Astrocyte (in vitro differentiated cells and primary cell): ENCODE data around the gene TRAPPC12. TPM values are rescaled to one million over a fixed set of nuclear protein-coding genes. Genes with fewer than 3 reads are reported as not detected.

Source experiments
- DNase-seq: peaks from one replicate; pipeline ENCODE4 v3.0.0-alpha.2; 2010; ENCODE audit warnings: low read depth
- FAIRE-seq: peaks from 2 replicates; lab custom pipeline; 2011; peaks lifted over from hg19 to GRCh38; lab: Jason Lieb, UNC
- H2AFZ ChIP-seq: 2 replicates; pipeline ENCODE4 v1.6.0; 2012; ENCODE audit warnings: low read depth, low read length, inconsistent platforms
- H3K27ac ChIP-seq: 2 replicates; pipeline ENCODE4 v1.5.1; 2011; ENCODE audit warnings: low read depth, low read length, inconsistent platforms
- H3K27me3 ChIP-seq: 2 replicates; pipeline ENCODE4 v1.6.0; 2011; ENCODE audit warnings: low read length, inconsistent platforms; ENCODE audit not compliant: insufficient read depth
- H3K36me3 ChIP-seq: 2 replicates; pipeline ENCODE4 v1.5.1; 2011; ENCODE audit warnings: low read length, inconsistent platforms; ENCODE audit not compliant: insufficient read depth
- H3K4me1 ChIP-seq: 2 replicates; pipeline ENCODE4 v1.5.1; 2011; ENCODE audit warnings: low read length, inconsistent platforms; ENCODE audit not compliant: insufficient read depth
- H3K4me2 ChIP-seq: 2 replicates; pipeline ENCODE4 v1.6.0; 2012; ENCODE audit warnings: low read length, inconsistent platforms
- H3K4me3 ChIP-seq: 2 replicates; pipeline ENCODE4 v1.5.1; 2011; ENCODE audit warnings: low read depth, mild to moderate bottlenecking, low read length, inconsistent platforms; ENCODE audit not compliant: insufficient read depth
- H3K79me2 ChIP-seq: 2 replicates; pipeline ENCODE4 v1.6.0; 2012; ENCODE audit warnings: mild to moderate bottlenecking, low read length, inconsistent platforms; ENCODE audit not compliant: insufficient read depth
- H3K9ac ChIP-seq: 2 replicates; pipeline ENCODE4 v1.6.0; 2012; ENCODE audit warnings: mild to moderate bottlenecking, low read length, inconsistent platforms
- H3K9me3 ChIP-seq: 2 replicates; pipeline ENCODE4 v1.5.1; 2012; ENCODE audit warnings: low read depth, mild to moderate bottlenecking, low read length, inconsistent platforms; ENCODE audit not compliant: insufficient read depth
- H4K20me1 ChIP-seq: 2 replicates; pipeline ENCODE4 v1.6.0; 2012; ENCODE audit warnings: low read length, inconsistent platforms; ENCODE audit not compliant: insufficient read depth
- H3K27ac Mint-ChIP-seq: one replicate; pipeline ENCODE4 v1.8.0; 2021; ENCODE audit warnings: mild to moderate bottlenecking, mixed read lengths; ENCODE audit not compliant: unreplicated experiment
- H3K27me3 Mint-ChIP-seq: one replicate; pipeline ENCODE4 v1.8.0; 2021; ENCODE audit warnings: low read depth, mixed read lengths; ENCODE audit not compliant: unreplicated experiment
- H3K36me3 Mint-ChIP-seq: one replicate; pipeline ENCODE4 v1.8.0; 2021; ENCODE audit warnings: low read depth, mixed read lengths; ENCODE audit not compliant: unreplicated experiment
- H3K4me1 Mint-ChIP-seq: one replicate; pipeline ENCODE4 v1.8.0; 2021; ENCODE audit warnings: low read depth, mixed read lengths; ENCODE audit not compliant: unreplicated experiment
- H3K4me3 Mint-ChIP-seq: one replicate; pipeline ENCODE4 v1.8.0; 2021; ENCODE audit warnings: mild to moderate bottlenecking, moderate library complexity, mixed read lengths; ENCODE audit not compliant: unreplicated experiment
- H3K9me3 Mint-ChIP-seq: one replicate; pipeline ENCODE4 v1.8.0; 2021; ENCODE audit warnings: mild to moderate bottlenecking, mixed read lengths; ENCODE audit not compliant: unreplicated experiment
- EZH2 ChIP-seq: IDR thresholded peaks from 2 replicates; pipeline ENCODE4 v1.6.1; 2012; ENCODE audit warnings: mild to moderate bottlenecking, low read length, inconsistent platforms; ENCODE audit not compliant: insufficient read depth
- total RNA-seq: library from RNA; stranded (reverse); gene quantifications from 2 replicates; pipeline ENCODE4 v1.2.1, GENCODE V29; 2021
- TF ChIP-seq, protein P1 (sequence below): IDR thresholded peaks from 2 replicates; pipeline ENCODE4 v1.5.1; 2011; ENCODE audit warnings: low read depth, mild to moderate bottlenecking, inconsistent platforms, low read length, moderate library complexity; ENCODE audit not compliant: insufficient read depth

Gene TRAPPC12
- total RNA-seq, 1 donor from 2014 or later: 62.1 TPM

DNA sequence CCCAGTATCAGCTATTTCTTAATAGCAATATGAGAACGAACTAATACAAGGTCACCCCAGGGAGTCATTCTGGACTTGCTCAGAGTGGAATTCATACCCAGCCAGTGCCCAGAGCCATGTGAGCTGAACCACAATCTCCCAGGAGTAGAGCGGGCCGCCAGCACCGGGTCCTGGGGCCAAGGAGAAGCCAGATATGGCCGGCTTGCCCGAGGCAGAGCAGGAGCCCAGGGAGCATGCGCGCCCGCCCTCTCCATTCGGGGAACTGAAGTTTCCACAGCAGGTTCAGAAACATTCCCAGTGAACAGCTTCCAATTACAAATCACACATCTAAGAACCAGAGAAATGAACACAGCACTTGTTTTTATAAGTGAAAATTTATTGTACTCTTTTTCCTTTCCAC lies 39.4 kb upstream of the TRAPPC12 start:
- no peak for FAIRE-seq
- H3K36me3 ChIP-seq: no peaks in the 10 kb centered on the region
- Mint-ChIP-seq H3K4me1 (peaks cover 6% of the 10 kb centered on the region), H3K27ac (no peak overlapping the region), H3K9me3 (no peaks in the 10 kb centered on the region), H3K27me3 (no peaks in the 10 kb centered on the region), H3K36me3 (peaks cover 11% of the 10 kb centered on the region), H3K4me3 (no peak overlapping the region)
- H3K4me3 ChIP-seq: no peak overlapping the region
- DNase-seq: no peak
- no peaks in the 10 kb centered on the region for H3K9me3 ChIP-seq
- no peaks in the 10 kb centered on the region for H3K27me3 ChIP-seq
- no peak overlapping the region for H3K27ac ChIP-seq
- no peaks in the 10 kb centered on the region for H3K4me1 ChIP-seq
- no peak overlapping the region for H3K9ac ChIP-seq
- H4K20me1 ChIP-seq: peaks cover 9% of the 10 kb centered on the region
- no peaks in the 10 kb centered on the region for H3K79me2 ChIP-seq
- H2AFZ ChIP-seq: no peak overlapping the region
- TF ChIP-seq EZH2: no peak
- TF ChIP-seq, protein P1, sequence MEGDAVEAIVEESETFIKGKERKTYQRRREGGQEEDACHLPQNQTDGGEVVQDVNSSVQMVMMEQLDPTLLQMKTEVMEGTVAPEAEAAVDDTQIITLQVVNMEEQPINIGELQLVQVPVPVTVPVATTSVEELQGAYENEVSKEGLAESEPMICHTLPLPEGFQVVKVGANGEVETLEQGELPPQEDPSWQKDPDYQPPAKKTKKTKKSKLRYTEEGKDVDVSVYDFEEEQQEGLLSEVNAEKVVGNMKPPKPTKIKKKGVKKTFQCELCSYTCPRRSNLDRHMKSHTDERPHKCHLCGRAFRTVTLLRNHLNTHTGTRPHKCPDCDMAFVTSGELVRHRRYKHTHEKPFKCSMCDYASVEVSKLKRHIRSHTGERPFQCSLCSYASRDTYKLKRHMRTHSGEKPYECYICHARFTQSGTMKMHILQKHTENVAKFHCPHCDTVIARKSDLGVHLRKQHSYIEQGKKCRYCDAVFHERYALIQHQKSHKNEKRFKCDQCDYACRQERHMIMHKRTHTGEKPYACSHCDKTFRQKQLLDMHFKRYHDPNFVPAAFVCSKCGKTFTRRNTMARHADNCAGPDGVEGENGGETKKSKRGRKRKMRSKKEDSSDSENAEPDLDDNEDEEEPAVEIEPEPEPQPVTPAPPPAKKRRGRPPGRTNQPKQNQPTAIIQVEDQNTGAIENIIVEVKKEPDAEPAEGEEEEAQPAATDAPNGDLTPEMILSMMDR: no peak
- H3K4me2 ChIP-seq: no peak overlapping the region

- H3K9ac ChIP-seq: no peak overlapping the region
- H2AFZ ChIP-seq: no peak overlapping the region
- TF ChIP-seq, protein P1: no peak
- TF ChIP-seq EZH2: no peak
- no peak overlapping the region for H3K27ac ChIP-seq
- H3K27me3 Mint-ChIP-seq: no peaks in the 10 kb centered on the region
- no peak overlapping the region for H3K4me3 Mint-ChIP-seq
- H3K4me1 ChIP-seq: no peaks in the 10 kb centered on the region
- H3K4me2 ChIP-seq: no peak overlapping the region
- H3K27me3 ChIP-seq: no peaks in the 10 kb centered on the region
- DNase-seq (no peak), FAIRE-seq (no peak)
- peaks cover 2% of the 10 kb centered on the region for H3K36me3 Mint-ChIP-seq
- peaks cover 9% of the 10 kb centered on the region for H4K20me1 ChIP-seq
- no peaks in the 10 kb centered on the region for H3K36me3 ChIP-seq
- no peaks in the 10 kb centered on the region for H3K9me3 Mint-ChIP-seq
- H3K4me3 ChIP-seq: no peak overlapping the region
- peaks cover 7% of the 10 kb centered on the region for H3K4me1 Mint-ChIP-seq
- H3K9me3 ChIP-seq: no peaks in the 10 kb centered on the region
- no peaks in the 10 kb centered on the region for H3K79me2 ChIP-seq
- H3K27ac Mint-ChIP-seq: no peak overlapping the region
Observed at GRCh38 chr2:3341336-3341735, 38.2 kb upstream of the TRAPPC12 start.

DNA sequence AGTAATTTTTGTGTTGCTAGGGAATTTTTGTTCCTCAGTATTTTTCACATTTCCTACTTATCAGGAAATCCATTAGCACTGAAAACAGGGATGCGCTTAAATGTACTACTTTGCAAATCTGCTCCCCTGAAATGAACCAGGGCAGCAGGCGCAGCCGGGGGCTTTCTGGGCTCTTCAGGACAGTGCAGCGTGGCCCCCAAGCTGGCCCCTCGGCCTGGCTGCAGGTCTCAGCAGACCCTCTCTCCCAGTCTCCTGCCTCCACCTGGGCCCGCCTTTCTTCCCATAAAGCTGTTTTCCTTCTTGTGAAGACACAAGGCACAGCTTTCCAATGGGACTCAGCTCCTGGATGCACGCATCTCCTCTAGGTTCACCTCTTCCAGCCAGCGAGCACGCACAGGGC lies 37.2 kb upstream of the TRAPPC12 start:
- H3K27ac Mint-ChIP-seq: no peak overlapping the region
- no peak for FAIRE-seq
- H3K9me3 ChIP-seq: no peaks in the 10 kb centered on the region

More for the DNA sequence above, 37.2 kb upstream of the TRAPPC12 start:
- no peak overlapping the region for H3K27ac ChIP-seq
- H4K20me1 ChIP-seq: peaks cover 7% of the 10 kb centered on the region
- no peak for TF ChIP-seq EZH2
- TF ChIP-seq, protein P1: no peak
- no peak for DNase-seq
- H2AFZ ChIP-seq: no peak overlapping the region
- H3K27me3 ChIP-seq: no peaks in the 10 kb centered on the region
- H3K9ac ChIP-seq: no peak overlapping the region
- H3K4me3 ChIP-seq: no peak overlapping the region
- H3K36me3 ChIP-seq: no peaks in the 10 kb centered on the region
- H3K4me1 ChIP-seq: no peaks in the 10 kb centered on the region
- Mint-ChIP-seq H3K27me3 (no peaks in the 10 kb centered on the region), H3K4me1 (peaks cover 7% of the 10 kb centered on the region), H3K9me3 (no peaks in the 10 kb centered on the region), H3K36me3 (peaks cover 7% of the 10 kb centered on the region), H3K4me3 (no peak overlapping the region)
- H3K4me2 ChIP-seq: no peak overlapping the region
- no peaks in the 10 kb centered on the region for H3K79me2 ChIP-seq
